Caco-2 (cell line): ENCODE results near the gene ITPKC. TPM values are rescaled to one million over a fixed set of nuclear protein-coding genes. Genes with fewer than 3 reads are reported as not detected.

Source experiments
- BruUV-seq: library from RNA; stranded (reverse); fragments of 400-500 nt; replicated peaks from 2 replicates; lab custom pipeline; 2021; lab: Mats Ljungman, UMichigan
- CTCF ChIA-PET: fragments of 300-600 bp; sonication (Branson Sonifier 250); formaldehyde crosslinking; loops from one replicate; lab custom pipeline; 2022; ENCODE audit warnings: antibody characterized with exemption; lab: Charles Lee
- POLR2A ChIA-PET: fragments of 300-600 bp; sonication (Branson Sonifier 250); formaldehyde crosslinking; loops from one replicate; lab custom pipeline; 2022; ENCODE audit warnings: antibody characterized with exemption; lab: Charles Lee
- DNase-seq, 2 experiments: peaks; one replicate each; pipeline versions ENCODE4 v3.0.0 to v3.0.0-alpha.2; 2020 to 2022
- H3K27me3 ChIP-seq: replicated peaks from 2 replicates; pipeline ENCODE4 v1.6.0; 2011; ENCODE audit warnings: low read length; ENCODE audit not compliant: control insufficient read depth, insufficient read depth
- H3K36me3 ChIP-seq: 2 replicates; pipeline ENCODE4 v1.5.1; 2011; ENCODE audit warnings: low read length; ENCODE audit not compliant: control insufficient read depth, insufficient read depth
- H3K4me1 ChIP-seq: fragments of 250-450 bp; sonication (Bioruptor Pico); 2 replicates; pipeline ENCODE4 v1.5.1; 2020; ENCODE audit warnings: mild to moderate bottlenecking
- H3K4me3 ChIP-seq: 2 replicates; pipeline ENCODE4 v1.5.1; 2011; ENCODE audit warnings: low read depth, mild to moderate bottlenecking, control low read depth, low read length
- H3K9me3 ChIP-seq: fragments of 250-450 bp; sonication (Bioruptor Pico); 2 replicates; pipeline ENCODE4 v1.5.1; 2020; ENCODE audit warnings: mild to moderate bottlenecking, moderate library complexity
- H3K27ac Mint-ChIP-seq: one replicate; pipeline ENCODE4 v1.8.0; 2022; ENCODE audit warnings: mixed read lengths; ENCODE audit not compliant: unreplicated experiment
- H3K27me3 Mint-ChIP-seq: one replicate; pipeline ENCODE4 v1.8.0; 2022; ENCODE audit warnings: mixed read lengths; ENCODE audit not compliant: insufficient read depth, unreplicated experiment
- H3K36me3 Mint-ChIP-seq: one replicate; pipeline ENCODE4 v1.8.0; 2022; ENCODE audit warnings: mild to moderate bottlenecking, mixed read lengths; ENCODE audit not compliant: insufficient read depth, unreplicated experiment
- H3K4me1 Mint-ChIP-seq: one replicate; pipeline ENCODE4 v1.8.0; 2022; ENCODE audit warnings: low read depth, mixed read lengths; ENCODE audit not compliant: unreplicated experiment
- H3K4me3 Mint-ChIP-seq: one replicate; pipeline ENCODE4 v1.8.0; 2022; ENCODE audit warnings: mild to moderate bottlenecking, moderate library complexity, mixed read lengths; ENCODE audit not compliant: unreplicated experiment
- H3K9me3 Mint-ChIP-seq: one replicate; pipeline ENCODE4 v1.8.0; 2022; ENCODE audit warnings: mixed read lengths; ENCODE audit not compliant: unreplicated experiment
- intact Hi-C: fragments of 100-400 bp; cut with micrococcal nuclease; formaldehyde crosslinking; loops from one replicate; pipeline ENCODE4 v1.10.0; 2022; ENCODE audit not compliant: unreplicated experiment
- total RNA-seq: library from RNA; stranded (reverse); gene quantifications from 2 replicates; pipeline ENCODE4 v1.2.3, GENCODE V29; 2022
- TF ChIP-seq, protein P1 (sequence below), 2 experiments: fragments of 200-600 bp in 1 of 2; IDR thresholded peaks; 1 replicate in 1 of 2; 2 replicates in 1 of 2; pipeline versions ENCODE4 v1.5.1 to v1.8.0; 2011 to 2022; ENCODE audit warnings: antibody characterized with exemption in 1 of 2, control low read depth in 1 of 2, inconsistent platforms in 1 of 2, low read depth in 1 of 2, low read length in 1 of 2, mild to moderate bottlenecking in 1 of 2, moderate library complexity in 1 of 2; ENCODE audit not compliant: insufficient read depth in 1 of 2, severe bottlenecking in 1 of 2, unreplicated experiment in 1 of 2

Gene ITPKC
- total RNA-seq, 1 experiment from 2014 or later: 31.2 TPM

DNA sequence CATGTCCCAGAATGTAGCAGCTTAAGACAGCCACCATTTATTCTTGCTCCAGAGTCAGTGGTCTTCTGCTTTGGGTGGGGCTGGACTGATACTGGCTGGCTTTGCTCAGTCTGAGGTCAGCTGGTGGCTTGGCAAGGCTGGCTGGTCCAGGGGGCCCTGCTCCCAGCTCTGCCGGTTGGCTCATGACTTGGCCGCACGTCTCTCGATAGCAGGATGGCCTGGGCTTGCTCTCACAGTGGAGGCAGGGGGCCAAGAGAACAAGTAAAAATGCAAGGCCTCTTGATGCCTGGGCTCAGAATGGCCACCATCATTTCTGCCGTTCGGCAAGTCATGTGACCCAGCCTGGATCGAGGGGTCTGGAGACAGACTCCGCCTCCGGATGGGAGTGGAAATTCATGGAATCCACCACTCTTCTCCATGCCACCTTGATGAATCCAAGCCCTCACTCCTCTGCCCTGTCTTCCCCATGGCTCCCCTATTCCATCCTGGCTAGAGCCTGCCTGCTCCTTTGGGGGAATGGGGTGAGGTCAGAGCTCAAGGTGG lies 20.3 kb downstream of the ITPKC start:
- H3K27ac Mint-ChIP-seq: no peak overlapping the region
- H3K36me3 Mint-ChIP-seq: peaks cover 98% of the 10 kb centered on the region
- CTCF ChIA-PET: no interaction called here
- POLR2A ChIA-PET: no interaction called here
- no peaks in the 10 kb centered on the region for H3K4me1 ChIP-seq
- TF ChIP-seq, protein P1, sequence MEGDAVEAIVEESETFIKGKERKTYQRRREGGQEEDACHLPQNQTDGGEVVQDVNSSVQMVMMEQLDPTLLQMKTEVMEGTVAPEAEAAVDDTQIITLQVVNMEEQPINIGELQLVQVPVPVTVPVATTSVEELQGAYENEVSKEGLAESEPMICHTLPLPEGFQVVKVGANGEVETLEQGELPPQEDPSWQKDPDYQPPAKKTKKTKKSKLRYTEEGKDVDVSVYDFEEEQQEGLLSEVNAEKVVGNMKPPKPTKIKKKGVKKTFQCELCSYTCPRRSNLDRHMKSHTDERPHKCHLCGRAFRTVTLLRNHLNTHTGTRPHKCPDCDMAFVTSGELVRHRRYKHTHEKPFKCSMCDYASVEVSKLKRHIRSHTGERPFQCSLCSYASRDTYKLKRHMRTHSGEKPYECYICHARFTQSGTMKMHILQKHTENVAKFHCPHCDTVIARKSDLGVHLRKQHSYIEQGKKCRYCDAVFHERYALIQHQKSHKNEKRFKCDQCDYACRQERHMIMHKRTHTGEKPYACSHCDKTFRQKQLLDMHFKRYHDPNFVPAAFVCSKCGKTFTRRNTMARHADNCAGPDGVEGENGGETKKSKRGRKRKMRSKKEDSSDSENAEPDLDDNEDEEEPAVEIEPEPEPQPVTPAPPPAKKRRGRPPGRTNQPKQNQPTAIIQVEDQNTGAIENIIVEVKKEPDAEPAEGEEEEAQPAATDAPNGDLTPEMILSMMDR (IDR thresholded peaks at IDR 0.05; ENCODE audit: insufficient read depth in 1 of 2, low read depth in 1 of 2, low read length in 1 of 2, severe bottlenecking in 1 of 2, unreplicated experiment in 1 of 2): no peak
- H3K36me3 ChIP-seq: peaks cover 16% of the 10 kb centered on the region
- no peaks in the 10 kb centered on the region for H3K9me3 ChIP-seq
- no peaks in the 10 kb centered on the region for H3K27me3 Mint-ChIP-seq
- no peaks in the 10 kb centered on the region for H3K9me3 Mint-ChIP-seq
- no peak overlapping the region for H3K4me3 ChIP-seq
- DNase-seq: no peak
- no peak overlapping the region for H3K4me3 Mint-ChIP-seq
- H3K4me1 Mint-ChIP-seq: peaks cover 19% of the 10 kb centered on the region
- no TSS peak for BruUV-seq
- intact Hi-C loops: no loop called here
- H3K27me3 ChIP-seq: no peaks in the 10 kb centered on the region

DNA sequence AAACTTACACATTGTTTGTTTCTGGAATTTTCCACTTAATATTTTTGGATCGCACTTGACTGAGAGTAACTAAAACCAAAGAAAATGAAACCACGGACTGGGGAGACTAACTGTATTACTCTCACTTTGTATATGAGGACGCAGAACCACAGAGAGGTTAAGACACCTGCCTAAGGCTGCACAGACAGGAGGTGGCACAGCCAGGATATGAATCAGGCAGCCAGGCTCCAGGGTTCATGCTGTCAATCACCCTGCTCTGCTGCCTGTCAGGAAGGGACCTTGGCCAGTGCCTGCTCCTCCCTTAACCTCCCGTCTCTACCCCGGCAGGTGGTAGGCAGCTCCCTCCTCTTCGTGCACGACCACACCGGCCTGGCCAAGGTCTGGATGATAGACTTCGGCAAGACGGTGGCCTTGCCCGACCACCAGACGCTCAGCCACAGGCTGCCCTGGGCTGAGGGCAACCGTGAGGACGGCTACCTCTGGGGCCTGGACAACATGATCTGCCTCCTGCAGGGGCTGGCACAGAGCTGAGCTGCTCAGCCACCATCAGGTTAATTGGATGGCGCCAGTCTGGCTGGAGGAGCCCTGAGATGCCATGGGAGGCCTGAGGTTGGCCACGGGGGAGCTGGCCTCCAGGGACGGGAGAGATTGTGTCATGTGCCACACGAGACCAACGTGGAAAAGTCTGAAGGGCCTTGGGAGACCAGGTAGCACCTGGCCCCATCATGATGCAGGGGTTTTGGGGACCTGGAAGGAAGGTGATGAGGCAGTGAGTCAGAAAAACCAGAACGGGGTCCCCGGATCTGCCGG lies 22.3 kb downstream of the ITPKC start:
- intact Hi-C loops: no loop called here
- Histone ChIP-seq H3K27me3 (no peaks in the 10 kb centered on the region), H3K36me3 (peaks cover 9% of the 10 kb centered on the region), H3K4me1 (peaks cover 2% of the 10 kb centered on the region; the same call in 1 of the 2 replicates), H3K4me3 (no peak overlapping the region), H3K9me3 (no peaks in the 10 kb centered on the region)
- ChIA-PET POLR2A (no interaction called here), CTCF (no interaction called here)
- Mint-ChIP-seq H3K27me3 (no peaks in the 10 kb centered on the region), H3K36me3 (peaks cover 92% of the 10 kb centered on the region), H3K9me3 (no peaks in the 10 kb centered on the region), H3K4me1 (peaks cover 13% of the 10 kb centered on the region), H3K27ac (peak overlapping the region; percentile 63), H3K4me3 (no peak overlapping the region)
- TF ChIP-seq, protein P1 (IDR thresholded peaks at IDR 0.05; ENCODE audit: insufficient read depth in 1 of 2, low read depth in 1 of 2, low read length in 1 of 2, severe bottlenecking in 1 of 2, unreplicated experiment in 1 of 2): no peak
- DNase-seq: no peak
- BruUV-seq: no TSS peak

DNA sequence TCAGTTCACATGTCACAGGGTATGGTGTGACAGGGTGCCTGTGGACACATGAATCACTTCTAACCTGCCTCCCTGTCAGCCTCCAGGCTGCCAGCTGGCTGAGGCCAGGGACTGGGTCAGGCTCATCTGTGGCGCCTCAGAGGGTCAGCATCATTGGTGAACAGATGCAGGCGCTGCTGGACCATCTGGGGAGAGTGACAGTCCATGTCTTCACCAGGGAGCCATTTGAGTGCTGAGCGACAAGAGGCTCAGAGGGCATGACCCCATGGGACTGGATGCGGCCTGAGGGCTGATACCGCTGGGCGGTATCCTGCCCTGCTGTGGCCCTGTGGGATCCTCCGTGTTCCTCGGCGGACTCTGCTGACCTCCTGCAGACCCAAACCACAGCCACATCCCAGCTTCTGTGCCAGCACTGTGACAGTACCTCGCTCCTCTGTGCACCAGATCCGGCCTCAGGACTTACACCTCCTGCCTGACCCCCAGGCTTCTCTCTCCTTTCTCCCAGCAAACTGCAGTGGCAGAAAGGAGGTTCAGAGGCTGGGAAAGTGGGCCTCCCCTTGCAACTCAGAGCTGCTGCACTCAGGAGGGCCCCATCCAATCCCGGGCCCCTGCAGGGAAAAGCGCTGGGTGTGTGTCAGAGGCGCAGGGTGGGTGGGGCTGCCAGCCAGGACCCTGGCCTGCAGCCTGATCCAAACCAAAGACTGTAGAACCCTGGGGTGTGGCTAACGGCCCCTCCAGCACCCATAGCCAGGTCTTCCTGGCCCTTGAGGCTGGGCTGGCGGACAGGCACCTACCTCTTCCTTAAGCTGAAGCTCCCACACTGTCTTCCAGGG lies 23.2 kb downstream of the ITPKC start:
- ChIA-PET POLR2A (interaction anchor here (1.3 kb wide), 1 partner anchor 10 kb away, joined by 11 read pairs; the partner anchor contains the start of gene ACTMAP), CTCF (no interaction called here)
- peaks cover 10% of the 10 kb centered on the region for H3K4me1 ChIP-seq
- Mint-ChIP-seq H3K27ac (peak overlapping the region; percentile 63), H3K4me3 (no peak overlapping the region), H3K36me3 (peaks cover 92% of the 10 kb centered on the region), H3K27me3 (no peaks in the 10 kb centered on the region), H3K9me3 (no peaks in the 10 kb centered on the region), H3K4me1 (peaks cover 18% of the 10 kb centered on the region)
- TF ChIP-seq, protein P1 (IDR thresholded peaks at IDR 0.05; ENCODE audit: insufficient read depth in 1 of 2, low read depth in 1 of 2, low read length in 1 of 2, severe bottlenecking in 1 of 2, unreplicated experiment in 1 of 2): no peak
- intact Hi-C loops: no loop called here
- no peaks in the 10 kb centered on the region for H3K27me3 ChIP-seq
- no peak overlapping the region for H3K4me3 ChIP-seq
- H3K36me3 ChIP-seq: peaks cover 8% of the 10 kb centered on the region
- BruUV-seq: TSS peak; percentile 11
- no peak for DNase-seq
- no peaks in the 10 kb centered on the region for H3K9me3 ChIP-seq
